NCI-H1436 (cell line): ENCODE results near the gene SELENOP.

Source experiments
- DNase-seq: peaks from one replicate; lab custom pipeline; 2025; lab: John Stamatoyannopoulos, UW

SELENOP gene

GRCh38 chr5:42798284-42799240, 13.1 kb downstream of the SELENOP start:
- no peak for DNase-seq

- no peak for DNase-seq
Measured at GRCh38 chr5:42791151-42791550, 20.5 kb downstream of the SELENOP start.

- no peak for DNase-seq
Measured at GRCh38 chr5:42787845-42788244, 23.8 kb downstream of the SELENOP start.

- DNase-seq: no peak
Measured at GRCh38 chr5:42787073-42787472, 24.6 kb downstream of the SELENOP start.

GRCh38 chr5:42785756-42786155, 25.9 kb downstream of the SELENOP start:
- DNase-seq: no peak

- DNase-seq: no peak
Measured at GRCh38 chr5:42784132-42784531, 27.6 kb downstream of the SELENOP start.

GRCh38 chr5:42781584-42781983, 30.1 kb downstream of the SELENOP start:
- no peak for DNase-seq

GRCh38 chr5:42779083-42779482, 32.6 kb downstream of the SELENOP start:
- DNase-seq: no peak

- no peak for DNase-seq
Measured at GRCh38 chr5:42772265-42772993, 39.3 kb downstream of the SELENOP start.

- DNase-seq: no peak
Measured at GRCh38 chr5:42770003-42770402, 41.7 kb downstream of the SELENOP start.

GRCh38 chr5:42768106-42768504, 43.6 kb downstream of the SELENOP start:
- DNase-seq: no peak

GRCh38 chr5:42767491-42768105, 44.1 kb downstream of the SELENOP start:
- DNase-seq: no peak

GRCh38 chr5:42761791-42762190, 49.9 kb downstream of the SELENOP start:
- no peak for DNase-seq

GRCh38 chr5:42760426-42760825, 51.3 kb downstream of the SELENOP start:
- no peak for DNase-seq

- DNase-seq: no peak
Measured at GRCh38 chr5:42759456-42759855, 52.2 kb downstream of the SELENOP start.

GRCh38 chr5:42756606-42757601, 54.8 kb downstream of the SELENOP start, which contains the start of gene CCDC152:
TSS of gene CCDC152 (plus strand) at chr5:42756818. CDS start at chr5:42759122, 2,304 bp downstream.
- no peak for DNase-seq

GRCh38 chr5:42753099-42753498, 58.6 kb downstream of the SELENOP start:
- no peak for DNase-seq

GRCh38 chr5:42751044-42751443, 60.6 kb downstream of the SELENOP start:
- no peak for DNase-seq

GRCh38 chr5:42750507-42750906, 61.2 kb downstream of the SELENOP start:
- no peak for DNase-seq
